Caco-2 (cell line): ENCODE results near the gene RETREG1. TPM values are rescaled to one million over a fixed set of nuclear protein-coding genes. Genes with fewer than 3 reads are reported as not detected.

Experiments used
- BruUV-seq: library from RNA; stranded (reverse); fragments of 400-500 nt; replicated peaks from 2 replicates; lab custom pipeline; 2021; lab: Mats Ljungman, UMichigan
- CTCF ChIA-PET: fragments of 300-600 bp; sonication (Branson Sonifier 250); formaldehyde crosslinking; loops from one replicate; lab custom pipeline; 2022; ENCODE audit warnings: antibody characterized with exemption; lab: Charles Lee
- POLR2A ChIA-PET: fragments of 300-600 bp; sonication (Branson Sonifier 250); formaldehyde crosslinking; loops from one replicate; lab custom pipeline; 2022; ENCODE audit warnings: antibody characterized with exemption; lab: Charles Lee
- DNase-seq, 2 experiments: peaks; one replicate each; pipeline versions ENCODE4 v3.0.0 to v3.0.0-alpha.2; 2020 to 2022
- H3K27me3 ChIP-seq: replicated peaks from 2 replicates; pipeline ENCODE4 v1.6.0; 2011; ENCODE audit warnings: low read length; ENCODE audit not compliant: control insufficient read depth, insufficient read depth
- H3K36me3 ChIP-seq: 2 replicates; pipeline ENCODE4 v1.5.1; 2011; ENCODE audit warnings: low read length; ENCODE audit not compliant: control insufficient read depth, insufficient read depth
- H3K4me1 ChIP-seq: fragments of 250-450 bp; sonication (Bioruptor Pico); 2 replicates; pipeline ENCODE4 v1.5.1; 2020; ENCODE audit warnings: mild to moderate bottlenecking
- H3K4me3 ChIP-seq: 2 replicates; pipeline ENCODE4 v1.5.1; 2011; ENCODE audit warnings: low read depth, mild to moderate bottlenecking, control low read depth, low read length
- H3K9me3 ChIP-seq: fragments of 250-450 bp; sonication (Bioruptor Pico); 2 replicates; pipeline ENCODE4 v1.5.1; 2020; ENCODE audit warnings: mild to moderate bottlenecking, moderate library complexity
- H3K27ac Mint-ChIP-seq: one replicate; pipeline ENCODE4 v1.8.0; 2022; ENCODE audit warnings: mixed read lengths; ENCODE audit not compliant: unreplicated experiment
- H3K27me3 Mint-ChIP-seq: one replicate; pipeline ENCODE4 v1.8.0; 2022; ENCODE audit warnings: mixed read lengths; ENCODE audit not compliant: insufficient read depth, unreplicated experiment
- H3K36me3 Mint-ChIP-seq: one replicate; pipeline ENCODE4 v1.8.0; 2022; ENCODE audit warnings: mild to moderate bottlenecking, mixed read lengths; ENCODE audit not compliant: insufficient read depth, unreplicated experiment
- H3K4me1 Mint-ChIP-seq: one replicate; pipeline ENCODE4 v1.8.0; 2022; ENCODE audit warnings: low read depth, mixed read lengths; ENCODE audit not compliant: unreplicated experiment
- H3K4me3 Mint-ChIP-seq: one replicate; pipeline ENCODE4 v1.8.0; 2022; ENCODE audit warnings: mild to moderate bottlenecking, moderate library complexity, mixed read lengths; ENCODE audit not compliant: unreplicated experiment
- H3K9me3 Mint-ChIP-seq: one replicate; pipeline ENCODE4 v1.8.0; 2022; ENCODE audit warnings: mixed read lengths; ENCODE audit not compliant: unreplicated experiment
- CTCF ChIP-seq, 2 experiments: fragments of 200-600 bp in 1 of 2; IDR thresholded peaks; 1 replicate in 1 of 2; 2 replicates in 1 of 2; pipeline versions ENCODE4 v1.5.1 to v1.8.0; 2011 to 2022; ENCODE audit warnings: antibody characterized with exemption in 1 of 2, control low read depth in 1 of 2, inconsistent platforms in 1 of 2, low read depth in 1 of 2, low read length in 1 of 2, mild to moderate bottlenecking in 1 of 2, moderate library complexity in 1 of 2; ENCODE audit not compliant: insufficient read depth in 1 of 2, severe bottlenecking in 1 of 2, unreplicated experiment in 1 of 2
- intact Hi-C: fragments of 100-400 bp; cut with micrococcal nuclease; formaldehyde crosslinking; loops from one replicate; pipeline ENCODE4 v1.10.0; 2022; ENCODE audit not compliant: unreplicated experiment
- total RNA-seq: library from RNA; stranded (reverse); gene quantifications from 2 replicates; pipeline ENCODE4 v1.2.3, GENCODE V29; 2022

The RETREG1 gene
- total RNA-seq, 1 experiment from 2014 or later, result 15.1 TPM

DNA sequence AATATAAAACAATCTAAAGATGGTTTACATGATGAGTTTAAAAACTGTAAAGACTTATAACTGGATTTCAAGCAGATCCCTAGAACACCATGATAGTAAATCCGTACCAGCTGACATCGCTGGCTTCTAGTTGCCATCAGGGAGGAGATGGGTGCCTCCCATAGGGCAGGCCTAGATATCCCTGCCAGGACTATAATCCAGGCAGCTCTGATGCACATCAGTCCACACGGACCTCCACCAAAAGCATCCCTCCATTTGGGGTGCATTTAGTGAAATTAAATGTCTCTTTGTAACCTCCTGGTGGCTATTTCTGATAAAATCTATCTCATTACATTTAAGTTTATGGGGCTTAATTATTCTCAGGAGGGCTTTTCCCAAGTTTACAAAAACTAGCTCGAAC lies 45.8 kb downstream of the RETREG1 start:
- no peaks in the 10 kb centered on the region for H3K27me3 ChIP-seq
- H3K9me3 ChIP-seq, result no peaks in the 10 kb centered on the region
- Mint-ChIP-seq H3K4me1 (peaks cover 12% of the 10 kb centered on the region), H3K9me3 (peaks cover 8% of the 10 kb centered on the region), H3K27ac (no peak overlapping the region), H3K4me3 (no peak overlapping the region), H3K36me3 (no peaks in the 10 kb centered on the region), H3K27me3 (no peaks in the 10 kb centered on the region)
- intact Hi-C loops, result no loop called here
- H3K36me3 ChIP-seq, result no peaks in the 10 kb centered on the region; the same call in 1 of the 2 replicates
- peaks cover 3% of the 10 kb centered on the region for H3K4me1 ChIP-seq
- TF ChIP-seq CTCF (IDR thresholded peaks at IDR 0.05; ENCODE audit: insufficient read depth in 1 of 2, low read depth in 1 of 2, low read length in 1 of 2, severe bottlenecking in 1 of 2, unreplicated experiment in 1 of 2), result no peak
- ChIA-PET CTCF (no interaction called here), POLR2A (no interaction called here)
- no peak for DNase-seq
- H3K4me3 ChIP-seq, result no peak overlapping the region
- BruUV-seq, result no TSS peak

DNA sequence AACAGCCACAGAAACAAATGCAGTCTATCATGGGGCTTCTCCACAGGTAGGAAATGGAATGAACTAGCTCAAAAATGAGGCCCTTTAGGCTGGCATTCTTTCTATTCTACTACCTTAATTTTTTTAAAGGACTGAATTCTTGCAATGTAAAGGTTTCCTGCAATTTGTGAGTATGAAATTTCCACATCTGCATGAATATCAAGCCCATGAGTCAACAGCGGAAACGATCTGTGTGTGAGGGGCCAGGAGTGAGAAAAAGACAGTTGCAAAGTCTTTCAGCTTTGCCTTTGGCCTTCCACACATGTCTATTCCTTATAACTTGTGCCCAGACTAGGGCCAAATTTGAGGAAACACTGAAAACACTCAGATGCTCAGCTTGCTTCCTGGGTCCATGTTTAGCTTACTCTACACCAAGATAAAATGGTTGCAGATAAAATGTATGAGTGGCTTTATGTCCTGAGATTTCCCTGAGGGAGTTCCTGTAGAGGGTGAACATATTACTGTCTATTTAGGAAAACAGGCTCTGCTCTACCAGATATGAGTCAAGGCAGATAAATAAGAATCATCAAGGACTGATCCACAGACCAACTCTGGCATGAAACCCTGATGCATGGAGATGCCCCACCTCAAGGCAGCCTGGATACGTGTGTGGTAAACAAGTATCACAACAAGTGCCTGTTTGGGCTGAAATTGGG lies 46.5 kb downstream of the RETREG1 start:
- Mint-ChIP-seq H3K27ac (no peak overlapping the region), H3K4me1 (peaks cover 12% of the 10 kb centered on the region), H3K27me3 (no peaks in the 10 kb centered on the region), H3K9me3 (peaks cover 8% of the 10 kb centered on the region), H3K4me3 (no peak overlapping the region), H3K36me3 (no peaks in the 10 kb centered on the region)
- intact Hi-C loops, result no loop called here
- POLR2A ChIA-PET, result no interaction called here
- Histone ChIP-seq H3K27me3 (no peaks in the 10 kb centered on the region), H3K9me3 (no peaks in the 10 kb centered on the region), H3K4me1 (peaks cover 3% of the 10 kb centered on the region), H3K4me3 (no peak overlapping the region), H3K36me3 (no peaks in the 10 kb centered on the region; the same call in 1 of the 2 replicates)
- DNase-seq, result no peak
- BruUV-seq, result no TSS peak
- CTCF ChIA-PET, result no interaction called here
- TF ChIP-seq CTCF (IDR thresholded peaks at IDR 0.05; ENCODE audit: insufficient read depth in 1 of 2, low read depth in 1 of 2, low read length in 1 of 2, severe bottlenecking in 1 of 2, unreplicated experiment in 1 of 2), result no peak

- no peak overlapping the region for H3K4me3 Mint-ChIP-seq
- Histone ChIP-seq H3K27me3 (no peaks in the 10 kb centered on the region), H3K4me1 (peaks cover 3% of the 10 kb centered on the region), H3K36me3 (no peaks in the 10 kb centered on the region; the same call in 1 of the 2 replicates), H3K4me3 (no peak overlapping the region), H3K9me3 (no peaks in the 10 kb centered on the region)
- ChIA-PET CTCF (no interaction called here), POLR2A (no interaction called here)
- no peaks in the 10 kb centered on the region for H3K27me3 Mint-ChIP-seq
- peaks cover 12% of the 10 kb centered on the region for H3K4me1 Mint-ChIP-seq
- no peak for TF ChIP-seq CTCF (IDR thresholded peaks at IDR 0.05; ENCODE audit: insufficient read depth in 1 of 2, low read depth in 1 of 2, low read length in 1 of 2, severe bottlenecking in 1 of 2, unreplicated experiment in 1 of 2)
- H3K27ac Mint-ChIP-seq, result no peak overlapping the region
- no peak for DNase-seq
- H3K9me3 Mint-ChIP-seq, result peaks cover 8% of the 10 kb centered on the region
- H3K36me3 Mint-ChIP-seq, result no peaks in the 10 kb centered on the region
- intact Hi-C loops, result no loop called here
- BruUV-seq, result no TSS peak
Observed at GRCh38 chr5:16568875-16569580, 47.8 kb downstream of the RETREG1 start.
